Naive thymus-derived CD4-positive, alpha-beta T cell (primary cell): ENCODE measurements around the gene COL12A1. TPM values are rescaled to one million over a fixed set of nuclear protein-coding genes. Genes with fewer than 3 reads are reported as not detected.

Experiments
- ATAC-seq: fragments of 150-1000 bp; cut with Tn5 transposase; 2 replicates; pipeline ENCODE4 v1.10.0; 2021; ENCODE audit warnings: mild to moderate bottlenecking, moderate library complexity
- CTCF ChIA-PET: fragments of 350-600 bp; sonication (Branson Sonifier 250); formaldehyde crosslinking; loops from one replicate; lab custom pipeline; 2021; ENCODE audit warnings: antibody characterized with exemption; lab: Charles Lee
- POLR2A ChIA-PET: fragments of 350-600 bp; sonication (Branson Sonifier 250); formaldehyde crosslinking; loops from one replicate; lab custom pipeline; 2021; ENCODE audit warnings: antibody characterized with exemption, inconsistent platforms; lab: Charles Lee
- DNase-seq, 9 donors: peaks; one replicate each; pipeline versions ENCODE4 v3.0.0 to v3.0.0-alpha.2; 2020 to 2022; ENCODE audit warnings: mixed read lengths in 1 of 9
- H3K27ac ChIP-seq: one replicate; pipeline ENCODE4 v1.7.0; 2013; ENCODE audit warnings: mild to moderate bottlenecking, low read depth, low read length, moderate library complexity
- H3K27me3 ChIP-seq, 2 donors: one replicate each; pipeline ENCODE4 v1.7.0; 2013; ENCODE audit warnings: low read length in 2 of 2, mild to moderate bottlenecking in 2 of 2, moderate library complexity in 2 of 2; ENCODE audit not compliant: control insufficient read depth in 2 of 2, insufficient read depth in 2 of 2
- H3K36me3 ChIP-seq, 3 experiments: 1 replicate in 2 of 3; 2 replicates in 1 of 3; pipeline ENCODE4 v1.7.0; 2013; ENCODE audit warnings: low read length in 3 of 3, mild to moderate bottlenecking in 3 of 3, moderate library complexity in 1 of 3; ENCODE audit not compliant: insufficient read depth in 3 of 3, control insufficient read depth in 2 of 3
- H3K4me1 ChIP-seq, 2 donors: one replicate each; pipeline ENCODE4 v1.7.0; 2013; ENCODE audit warnings: low read length in 2 of 2, mild to moderate bottlenecking in 2 of 2, moderate library complexity in 1 of 2; ENCODE audit not compliant: control insufficient read depth in 2 of 2, insufficient read depth in 2 of 2
- H3K4me3 ChIP-seq: 2 replicates; pipeline ENCODE4 v1.7.0; 2013; ENCODE audit warnings: mild to moderate bottlenecking, low read length
- H3K9me3 ChIP-seq, 3 experiments: 1 replicate in 2 of 3; 2 replicates in 1 of 3; pipeline ENCODE4 v1.7.0; 2013; ENCODE audit warnings: low read length in 3 of 3; ENCODE audit not compliant: control insufficient read depth in 2 of 3
- H3K27ac Mint-ChIP-seq, 9 donors: one replicate each; pipeline ENCODE4 v1.8.0; 2020 to 2022; ENCODE audit warnings: mixed read lengths in 9 of 9, mild to moderate bottlenecking in 8 of 9, moderate library complexity in 5 of 9, inconsistent platforms in 2 of 9
- H3K27me3 Mint-ChIP-seq, 5 donors: one replicate each; pipeline ENCODE4 v1.8.0; 2021 to 2022; ENCODE audit warnings: mixed read lengths in 5 of 5, mild to moderate bottlenecking in 1 of 5
- H3K36me3 Mint-ChIP-seq, 5 donors: one replicate each; pipeline ENCODE4 v1.8.0; 2020 to 2022; ENCODE audit warnings: mixed read lengths in 5 of 5, mild to moderate bottlenecking in 3 of 5, inconsistent platforms in 1 of 5
- H3K4me1 Mint-ChIP-seq, 7 donors: one replicate each; pipeline ENCODE4 v1.8.0; 2020 to 2022; ENCODE audit warnings: mixed read lengths in 7 of 7, mild to moderate bottlenecking in 3 of 7, inconsistent platforms in 1 of 7
- H3K4me3 Mint-ChIP-seq, 10 donors: one replicate each; pipeline ENCODE4 v1.8.0; 2020 to 2022; ENCODE audit warnings: mild to moderate bottlenecking in 10 of 10, mixed read lengths in 10 of 10, moderate library complexity in 6 of 10, inconsistent platforms in 2 of 10
- H3K9me3 Mint-ChIP-seq, 11 donors: one replicate each; pipeline ENCODE4 v1.8.0; 2020 to 2022; ENCODE audit warnings: mixed read lengths in 11 of 11, mild to moderate bottlenecking in 4 of 11, inconsistent platforms in 1 of 11, moderate library complexity in 1 of 11
- intact Hi-C, 2 donors: fragments of 100-400 bp; cut with micrococcal nuclease; formaldehyde crosslinking; loops; one replicate each; pipeline ENCODE4 v1.15.1; 2023
- polyA plus RNA-seq, 2 donors: library from polyadenylated mRNA; unstranded; fragments of 300-500 nt; fragmentation: Illumina TruSeq; gene quantifications; one replicate each; pipeline ENCODE4 v1.2.3, GENCODE V29; 2021
- total RNA-seq, 6 experiments: library from RNA in 5 of 6; stranded (reverse) in 5 of 6; gene quantifications; 1 replicate in 5 of 6; 2 replicates in 1 of 6; pipeline ENCODE4 v1.2.3 and lab custom pipeline; 2021 to 2026

COL12A1 gene
- total and polyA plus RNA-seq, 7 experiments from 2014 or later = 0.27 TPM; not detected in 6

DNA sequence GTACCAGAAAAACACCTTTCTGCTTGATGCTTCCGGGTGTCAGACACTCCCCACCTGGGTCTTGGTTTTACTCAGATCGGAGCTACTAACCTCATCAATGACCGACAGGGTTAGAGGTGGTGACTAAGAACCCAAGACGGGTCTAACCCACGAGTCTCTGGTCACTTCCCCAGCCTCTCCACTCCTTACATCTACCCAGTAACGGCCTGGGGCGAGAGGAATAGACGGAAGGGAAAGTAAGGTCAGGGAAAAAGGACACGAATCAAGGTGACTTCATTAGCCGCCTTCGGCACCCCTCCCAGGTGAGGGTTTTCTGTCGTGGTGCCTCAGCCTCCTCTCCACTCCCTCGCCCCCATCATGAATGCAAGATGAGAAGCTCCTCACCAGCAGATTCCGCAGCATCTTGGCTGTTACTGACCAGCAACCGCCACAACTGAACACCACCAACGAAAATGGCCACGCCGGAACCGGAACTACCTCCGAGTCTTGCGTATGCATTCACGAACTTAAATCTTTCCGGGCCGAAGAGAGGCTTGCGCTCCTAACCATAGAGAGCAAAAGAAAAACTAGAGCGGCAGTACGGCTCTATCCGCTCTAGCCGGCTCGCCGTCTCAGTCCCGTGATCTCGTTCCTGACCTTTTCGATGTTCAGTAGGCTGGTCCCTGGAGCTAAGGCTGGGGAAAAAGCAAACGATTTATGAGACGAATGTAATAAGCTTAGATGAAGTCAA, 37.6 kb upstream of the COL12A1 start, which contains the start of gene COX7A2:
Gene COX7A2, minus strand, starts transcription at position 469 of the 730 bp plus-strand sequence. Its CDS starts 67 bp downstream, at position 402.
- peak; percentile 66 to 91 (median 83) for DNase-seq
- CTCF ChIA-PET = interaction anchor here (0.5 to 1.2 kb wide), 3 partner anchors 39 to 1152 kb away, joined by 3 to 4 read pairs (median 4); partner anchors contain the start of gene TMEM30A
- intact Hi-C loops = loop anchor here (1.0 to 10.0 kb wide), 10 partner anchors 41 to 1790 kb away; partner anchors contain the start of genes EEF1A1 (in 2 of the 2), TMEM30A (in 2 of the 2), MTO1 (in 1 of the 2) and SLC17A5 (in 1 of the 2)

DNA sequence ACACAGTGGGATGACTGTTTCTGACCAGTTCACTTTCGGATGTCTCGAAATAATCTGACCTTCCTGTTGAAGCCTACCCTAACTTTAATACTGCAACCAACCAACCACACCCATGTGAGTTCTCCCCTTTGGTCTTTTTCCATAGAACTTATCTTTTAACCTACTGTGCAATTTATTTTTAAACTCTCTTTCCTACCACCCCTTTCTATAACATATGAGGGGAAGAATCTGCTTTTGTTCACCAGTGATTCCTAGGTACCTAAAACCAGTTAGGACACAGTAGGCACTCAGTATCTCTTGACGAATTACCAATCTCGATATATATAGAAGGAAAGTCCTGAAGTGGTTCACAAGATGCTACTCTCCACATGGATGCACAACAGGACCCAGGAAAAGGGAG, 30.8 kb upstream of the COL12A1 start:
- H3K36me3 ChIP-seq = peaks cover 12 to 25% (median 19%) of the 10 kb centered on the region in 3 experiments
- peaks cover 6 to 34% (median 19%) of the 10 kb centered on the region in 5 donors for H3K36me3 Mint-ChIP-seq

More for the DNA sequence above, 37.6 kb upstream of the COL12A1 start, which contains the start of gene COX7A2:
- H3K4me3 ChIP-seq = peak within 1 kb of the TSS; percentile 84
- H3K36me3 Mint-ChIP-seq = peaks cover 0 to 22% (median 12%) of the 10 kb centered on the region in 5 donors
- peak; percentile 98 for ATAC-seq
- peaks cover 10 to 11% of the 10 kb centered on the region in 2 donors for H3K4me1 ChIP-seq
- POLR2A ChIA-PET = interaction anchor here (0.5 to 2.4 kb wide), 22 partner anchors 9 to 1982 kb away, joined by 3 to 32 read pairs (median 4); partner anchors contain the start of genes EEF1A1, SENP6 and TMEM30A
- peak within 1 kb of the TSS; percentile 90 for H3K27ac ChIP-seq
- H3K27ac Mint-ChIP-seq = peak within 1 kb of the TSS; percentile 94 to 100 (median 98)
- H3K27me3 ChIP-seq = no peaks in the 10 kb centered on the region
- H3K4me3 Mint-ChIP-seq = peak within 1 kb of the TSS; percentile 88 to 99 (median 98)
- peaks cover 0 to 14% (median 14%) of the 10 kb centered on the region in 3 experiments for H3K36me3 ChIP-seq
- peaks cover 0 to 17% (median 15%) of the 10 kb centered on the region in 5 donors for H3K27me3 Mint-ChIP-seq
- H3K9me3 ChIP-seq = no peaks in the 10 kb centered on the region
- H3K9me3 Mint-ChIP-seq = peaks cover 0 to 2% (median 0%) of the 10 kb centered on the region in 11 donors
- peaks cover 9 to 53% (median 33%) of the 10 kb centered on the region in 7 donors for H3K4me1 Mint-ChIP-seq

DNA sequence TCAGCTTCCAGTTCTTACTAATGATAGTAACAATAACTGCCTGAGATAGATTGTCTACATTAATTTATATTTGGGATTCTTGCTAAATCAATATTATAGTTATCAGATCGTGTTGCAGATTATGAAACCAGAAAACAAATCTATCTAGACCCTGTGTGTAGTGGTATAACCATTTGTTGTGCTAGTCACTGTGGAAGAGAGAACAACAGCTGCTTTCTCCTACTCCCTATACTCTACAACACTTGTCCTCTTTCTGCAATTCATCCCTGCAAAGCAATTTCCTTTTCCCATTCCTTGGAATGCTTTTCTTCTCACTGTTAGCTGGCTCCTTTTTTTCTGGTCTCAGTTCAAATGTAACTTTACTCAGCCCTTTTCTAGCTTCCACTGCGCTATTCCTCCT, 29.4 kb upstream of the COL12A1 start:
- peaks cover 6 to 26% (median 12%) of the 10 kb centered on the region in 5 donors for H3K36me3 Mint-ChIP-seq
- ChIA-PET POLR2A (interaction anchor here (2.1 kb wide), 1 partner anchor 8 kb away, joined by 8 read pairs; the partner anchor contains the start of gene COX7A2), CTCF (no interaction called here)
- Histone ChIP-seq H3K9me3 (no peaks in the 10 kb centered on the region), H3K4me3 (no peak overlapping the region), H3K36me3 (peaks cover 12 to 25% (median 15%) of the 10 kb centered on the region in 3 experiments), H3K27ac (no peak overlapping the region), H3K27me3 (no peaks in the 10 kb centered on the region), H3K4me1 (no peaks in the 10 kb centered on the region)
- ATAC-seq (no peak), DNase-seq (no peak)
- no peaks in the 10 kb centered on the region for H3K9me3 Mint-ChIP-seq
- peaks cover 0 to 12% (median 4%) of the 10 kb centered on the region in 7 donors for H3K4me1 Mint-ChIP-seq
- peak overlapping the region in 6 of 9 donors; percentile 3 to 44 (median 15) for H3K27ac Mint-ChIP-seq
- no peaks in the 10 kb centered on the region for H3K27me3 Mint-ChIP-seq
- H3K4me3 Mint-ChIP-seq = no peak overlapping the region
- intact Hi-C loops = no loop called here

More for the DNA sequence above, 30.8 kb upstream of the COL12A1 start:
- intact Hi-C loops = no loop called here
- no peaks in the 10 kb centered on the region for H3K9me3 Mint-ChIP-seq
- Histone ChIP-seq H3K4me1 (peaks cover 7 to 10% of the 10 kb centered on the region in 2 donors), H3K4me3 (no peak overlapping the region), H3K27ac (no peak overlapping the region), H3K27me3 (no peaks in the 10 kb centered on the region), H3K9me3 (no peaks in the 10 kb centered on the region)
- H3K4me1 Mint-ChIP-seq = peaks cover 9 to 23% (median 13%) of the 10 kb centered on the region in 7 donors
- CTCF ChIA-PET = no interaction called here
- no peak overlapping the region for H3K27ac Mint-ChIP-seq
- no peak overlapping the region for H3K4me3 Mint-ChIP-seq
- POLR2A ChIA-PET = no interaction called here
- no peaks in the 10 kb centered on the region for H3K27me3 Mint-ChIP-seq
- ATAC-seq = no peak
- no peak for DNase-seq

DNA sequence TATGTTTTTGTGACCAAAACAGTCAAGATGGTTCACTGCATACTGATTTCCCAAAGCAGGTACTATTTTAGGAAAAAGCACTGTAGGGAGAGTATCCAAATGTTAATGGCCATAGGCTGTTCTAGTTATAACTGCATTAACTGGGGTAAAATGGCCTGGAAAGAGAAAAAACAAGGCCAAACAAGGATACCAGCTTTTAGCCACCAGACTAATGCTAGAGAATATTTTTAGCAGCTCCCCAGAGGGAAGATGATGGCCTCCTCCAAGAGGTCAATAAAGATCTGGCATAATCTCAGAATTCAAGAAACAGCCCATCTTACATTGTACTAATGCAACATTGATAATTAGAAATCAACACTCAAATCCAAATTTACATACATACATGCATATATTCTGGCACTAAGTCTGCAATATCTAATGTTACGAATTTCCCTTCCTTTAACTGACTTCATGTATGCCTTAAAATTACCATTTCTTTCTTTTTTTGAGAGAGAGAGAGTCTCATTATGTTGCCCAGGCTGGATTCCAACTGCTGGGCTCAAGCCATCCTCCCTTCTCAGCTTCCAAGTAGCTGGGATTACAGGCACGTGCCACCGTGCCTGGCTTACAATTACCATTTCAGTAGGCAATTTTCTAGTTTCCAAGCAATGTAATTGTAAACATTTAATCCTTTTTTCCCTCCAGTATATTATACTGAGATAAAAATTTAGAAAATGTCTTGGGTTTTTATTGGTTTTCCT, 28.4 kb upstream of the COL12A1 start:
- H3K9me3 Mint-ChIP-seq = no peaks in the 10 kb centered on the region
- no peak overlapping the region for H3K4me3 Mint-ChIP-seq
- DNase-seq = no peak
- peak overlapping the region in 3 of 9 donors; percentile 36 to 62 (median 59) for H3K27ac Mint-ChIP-seq
- H3K4me1 Mint-ChIP-seq = peaks cover 0 to 8% (median 0%) of the 10 kb centered on the region in 7 donors
- Histone ChIP-seq H3K4me3 (no peak overlapping the region), H3K27me3 (no peaks in the 10 kb centered on the region), H3K9me3 (no peaks in the 10 kb centered on the region), H3K27ac (no peak overlapping the region), H3K4me1 (no peaks in the 10 kb centered on the region), H3K36me3 (peaks cover 11 to 19% (median 12%) of the 10 kb centered on the region in 3 experiments)
- ChIA-PET POLR2A (interaction anchor here (2.1 kb wide), 1 partner anchor 9 kb away, joined by 8 read pairs; the partner anchor contains the start of gene COX7A2), CTCF (interaction anchor here (0.9 kb wide), 1 partner anchor 24 kb away, joined by 4 read pairs; no protein-coding TSS in a partner anchor)
- intact Hi-C loops = no loop called here
- peaks cover 5 to 17% (median 11%) of the 10 kb centered on the region in 5 donors for H3K36me3 Mint-ChIP-seq
- ATAC-seq = no peak
- no peaks in the 10 kb centered on the region for H3K27me3 Mint-ChIP-seq

DNA sequence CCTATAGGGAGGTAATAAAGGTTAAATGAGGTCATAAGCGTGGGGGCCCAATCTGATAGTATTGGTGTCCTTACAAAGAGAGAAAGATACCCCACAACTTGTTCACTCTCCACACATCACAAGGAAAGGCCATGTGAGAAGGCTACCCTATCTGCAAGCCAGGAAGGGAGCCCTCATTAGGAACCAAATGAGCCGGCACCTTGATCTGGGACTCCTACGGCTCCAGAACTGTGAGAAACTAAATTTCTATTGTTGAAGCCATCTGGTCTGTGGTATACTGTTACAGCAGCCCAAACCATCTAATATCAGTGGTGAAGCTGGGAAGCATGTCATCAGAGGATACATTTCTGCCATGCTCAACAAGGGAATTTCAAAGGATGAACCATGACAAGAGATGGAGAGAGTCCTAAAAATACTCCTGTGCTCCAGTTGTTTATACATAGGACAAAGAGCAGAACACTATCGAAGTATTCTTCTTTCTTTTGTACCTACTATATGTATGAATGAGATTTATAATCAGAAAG, 27.3 kb upstream of the COL12A1 start:
- H3K27ac Mint-ChIP-seq = no peak overlapping the region
- no peaks in the 10 kb centered on the region for H3K4me1 ChIP-seq
- peaks cover 4 to 12% (median 11%) of the 10 kb centered on the region in 5 donors for H3K36me3 Mint-ChIP-seq
- no peak overlapping the region for H3K27ac ChIP-seq
- no peak for DNase-seq
- no peaks in the 10 kb centered on the region for H3K9me3 Mint-ChIP-seq
- H3K27me3 ChIP-seq = no peaks in the 10 kb centered on the region
- POLR2A ChIA-PET = interaction anchor here (2.1 kb wide), 1 partner anchor 10 kb away, joined by 8 read pairs; the partner anchor contains the start of gene COX7A2
- no peak overlapping the region for H3K4me3 Mint-ChIP-seq
- H3K27me3 Mint-ChIP-seq = no peaks in the 10 kb centered on the region
- CTCF ChIA-PET = interaction anchor here (0.9 kb wide), 1 partner anchor 23 kb away, joined by 4 read pairs; no protein-coding TSS in a partner anchor
- intact Hi-C loops = no loop called here
- H3K4me3 ChIP-seq = no peak overlapping the region
- H3K36me3 ChIP-seq = peaks cover 5 to 15% (median 12%) of the 10 kb centered on the region in 3 experiments
- no peaks in the 10 kb centered on the region for H3K9me3 ChIP-seq
- H3K4me1 Mint-ChIP-seq = peaks cover 0 to 7% (median 0%) of the 10 kb centered on the region in 7 donors
- ATAC-seq = no peak
